ENCODE data around the gene PEX7.
A peak's percentile ranks its signal among the peaks of the same experiment; 100 is the strongest.

GRCh38 chr6:136921936-136922684 is 99.7 kb downstream of the PEX7 start, which contains the start of gene SLC35D3:
- TF ChIP-seq CTCF (conservative IDR thresholded peaks at IDR 0.05 in 1 of 2, IDR thresholded peaks at IDR 0.05 in 1 of 2; ENCODE audit: low read depth in 1 of 2, low read length in 2 of 2) = no peak
- peak; percentile 75 for TF ChIP-seq EZH2 (IDR thresholded peaks at IDR 0.05; ENCODE audit: low read length, missing control alignments)

All from fibroblast of lung (primary cell).